Transverse colon (tissue), 4 donors: Measurements from ENCODE around the gene ZCWPW1.

ENCODE experiments used
- EP300 ChIP-seq: sonication (generic); formaldehyde crosslinking; IDR thresholded peaks from one replicate; pipeline ENCODE4 v1.6.1; 2017; ENCODE audit warnings: antibody characterized with exemption, low read depth
- POLR2AphosphoS5 ChIP-seq, 3 donors: sonication (generic); formaldehyde crosslinking; IDR thresholded peaks; one replicate each; pipeline ENCODE4 v1.6.1; 2016; ENCODE audit warnings: antibody characterized with exemption in 3 of 3
- TF ChIP-seq, protein P1 (sequence below), 5 experiments: fragments of 200-600 bp in 3 of 5; fragments of 450-650 bp in 2 of 5; sonication (generic) in 3 of 5; IDR thresholded peaks; 1 replicate in 2 of 5; 2 replicates in 3 of 5; pipeline ENCODE4 v1.5.1; 2016 to 2017; ENCODE audit warnings: antibody characterized with exemption in 5 of 5, inconsistent platforms in 3 of 5, mild to moderate bottlenecking in 2 of 5, moderate library complexity in 1 of 5

DNA sequence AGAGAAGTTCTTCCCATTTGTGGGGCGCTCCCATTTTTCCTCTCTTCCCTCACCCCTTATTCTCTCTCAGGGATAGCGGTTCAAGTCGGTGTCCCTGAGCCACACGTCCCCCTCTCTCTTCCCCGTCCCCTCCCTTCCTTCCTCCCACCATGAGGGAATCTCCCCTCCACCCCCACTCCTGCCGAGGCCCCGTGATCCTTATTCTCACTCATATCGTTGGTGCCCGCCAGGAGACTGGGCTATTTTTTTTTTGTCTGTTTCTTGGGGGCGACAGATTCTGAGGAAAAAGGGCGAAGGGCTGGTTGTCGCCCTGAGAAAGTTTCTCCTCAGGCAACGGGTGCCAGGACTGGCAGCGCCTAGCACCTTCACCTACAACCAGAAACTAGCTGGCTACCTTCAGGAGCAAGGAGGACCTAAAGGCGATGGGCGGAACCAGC, 723 bp downstream of the ZCWPW1 start:
- TF ChIP-seq POLR2AphosphoS5 (IDR thresholded peaks at IDR 0.05) (no peak), EP300 (no peak)
- TF ChIP-seq, protein P1, sequence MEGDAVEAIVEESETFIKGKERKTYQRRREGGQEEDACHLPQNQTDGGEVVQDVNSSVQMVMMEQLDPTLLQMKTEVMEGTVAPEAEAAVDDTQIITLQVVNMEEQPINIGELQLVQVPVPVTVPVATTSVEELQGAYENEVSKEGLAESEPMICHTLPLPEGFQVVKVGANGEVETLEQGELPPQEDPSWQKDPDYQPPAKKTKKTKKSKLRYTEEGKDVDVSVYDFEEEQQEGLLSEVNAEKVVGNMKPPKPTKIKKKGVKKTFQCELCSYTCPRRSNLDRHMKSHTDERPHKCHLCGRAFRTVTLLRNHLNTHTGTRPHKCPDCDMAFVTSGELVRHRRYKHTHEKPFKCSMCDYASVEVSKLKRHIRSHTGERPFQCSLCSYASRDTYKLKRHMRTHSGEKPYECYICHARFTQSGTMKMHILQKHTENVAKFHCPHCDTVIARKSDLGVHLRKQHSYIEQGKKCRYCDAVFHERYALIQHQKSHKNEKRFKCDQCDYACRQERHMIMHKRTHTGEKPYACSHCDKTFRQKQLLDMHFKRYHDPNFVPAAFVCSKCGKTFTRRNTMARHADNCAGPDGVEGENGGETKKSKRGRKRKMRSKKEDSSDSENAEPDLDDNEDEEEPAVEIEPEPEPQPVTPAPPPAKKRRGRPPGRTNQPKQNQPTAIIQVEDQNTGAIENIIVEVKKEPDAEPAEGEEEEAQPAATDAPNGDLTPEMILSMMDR (IDR thresholded peaks at IDR 0.05), result no peak
